ENCODE measurements around the gene ALS2CL. TPM values are rescaled to one million over a fixed set of nuclear protein-coding genes. Genes with fewer than 3 reads are reported as not detected.

The ALS2CL gene
- 1.7 and 3.2 TPM in 2 replicates for total RNA-seq

GRCh38 chr3:46693038-46693891 lies at the start of gene ALS2CL:
Gene ALS2CL, minus strand, starts transcription at chr3:46693679. Its CDS starts 4,239 bp downstream, at chr3:46689440.

GRCh38 chr3:46717447-46718231 lies 24.2 kb upstream of the ALS2CL start, which contains the start of gene PRSS50:
Gene PRSS50, minus strand, starts transcription at chr3:46717869. Its CDS starts 45 bp downstream, at chr3:46717824.

GRCh38 chr3:46701181-46701939 lies 7.9 kb upstream of the ALS2CL start, which contains the start of gene TMIE:
Gene TMIE, plus strand, starts transcription at chr3:46701392. Its CDS starts 96 bp downstream, at chr3:46701488.

Other genes starting within 250 kb of the ALS2CL start
- gene LTF, start 228.8 kb downstream of the ALS2CL start, total RNA-seq = not detected in 2 replicates
- not detected in 2 replicates for gene RTP3, start 195.7 kb downstream of the ALS2CL start, total RNA-seq
- gene LRRC2, start 127.4 kb downstream of the ALS2CL start, total RNA-seq = 0.13 and 0.31 TPM in 2 replicates
- gene FAM240A, start 81.2 kb downstream of the ALS2CL start, total RNA-seq = not detected in 2 replicates
- 0.06 and 0.13 TPM in 2 replicates for gene TMIE, start 7.7 kb upstream of the ALS2CL start, total RNA-seq
- not detected in 2 replicates for gene PRSS50, start 24.2 kb upstream of the ALS2CL start, total RNA-seq
- not detected in 2 replicates for gene MYL3, start 169.8 kb upstream of the ALS2CL start, total RNA-seq
- gene PTH1R, start 184.0 kb upstream of the ALS2CL start, total RNA-seq = 0.06 and 0.13 TPM in 2 replicates

Data from aortic smooth muscle cell (primary cell).